HuH-7.5 (cell line): Measurements from ENCODE around the gene SPTY2D1.
"Not testable (repeated sequence)": the region's sequence is repeated elsewhere in the genome, so short reads cannot be mapped to it uniquely, and the experiment has no call there.

Source experiments
- DNase-seq: peaks from one replicate; pipeline ENCODE4 v3.0.0; 2011; ENCODE audit warnings: low spot score

Gene SPTY2D1, protein sequence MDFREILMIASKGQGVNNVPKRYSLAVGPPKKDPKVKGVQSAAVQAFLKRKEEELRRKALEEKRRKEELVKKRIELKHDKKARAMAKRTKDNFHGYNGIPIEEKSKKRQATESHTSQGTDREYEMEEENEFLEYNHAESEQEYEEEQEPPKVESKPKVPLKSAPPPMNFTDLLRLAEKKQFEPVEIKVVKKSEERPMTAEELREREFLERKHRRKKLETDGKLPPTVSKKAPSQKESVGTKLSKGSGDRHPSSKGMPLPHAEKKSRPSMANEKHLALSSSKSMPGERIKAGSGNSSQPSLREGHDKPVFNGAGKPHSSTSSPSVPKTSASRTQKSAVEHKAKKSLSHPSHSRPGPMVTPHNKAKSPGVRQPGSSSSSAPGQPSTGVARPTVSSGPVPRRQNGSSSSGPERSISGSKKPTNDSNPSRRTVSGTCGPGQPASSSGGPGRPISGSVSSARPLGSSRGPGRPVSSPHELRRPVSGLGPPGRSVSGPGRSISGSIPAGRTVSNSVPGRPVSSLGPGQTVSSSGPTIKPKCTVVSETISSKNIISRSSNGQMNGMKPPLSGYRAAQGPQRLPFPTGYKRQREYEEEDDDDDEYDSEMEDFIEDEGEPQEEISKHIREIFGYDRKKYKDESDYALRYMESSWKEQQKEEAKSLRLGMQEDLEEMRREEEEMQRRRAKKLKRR

DNA sequence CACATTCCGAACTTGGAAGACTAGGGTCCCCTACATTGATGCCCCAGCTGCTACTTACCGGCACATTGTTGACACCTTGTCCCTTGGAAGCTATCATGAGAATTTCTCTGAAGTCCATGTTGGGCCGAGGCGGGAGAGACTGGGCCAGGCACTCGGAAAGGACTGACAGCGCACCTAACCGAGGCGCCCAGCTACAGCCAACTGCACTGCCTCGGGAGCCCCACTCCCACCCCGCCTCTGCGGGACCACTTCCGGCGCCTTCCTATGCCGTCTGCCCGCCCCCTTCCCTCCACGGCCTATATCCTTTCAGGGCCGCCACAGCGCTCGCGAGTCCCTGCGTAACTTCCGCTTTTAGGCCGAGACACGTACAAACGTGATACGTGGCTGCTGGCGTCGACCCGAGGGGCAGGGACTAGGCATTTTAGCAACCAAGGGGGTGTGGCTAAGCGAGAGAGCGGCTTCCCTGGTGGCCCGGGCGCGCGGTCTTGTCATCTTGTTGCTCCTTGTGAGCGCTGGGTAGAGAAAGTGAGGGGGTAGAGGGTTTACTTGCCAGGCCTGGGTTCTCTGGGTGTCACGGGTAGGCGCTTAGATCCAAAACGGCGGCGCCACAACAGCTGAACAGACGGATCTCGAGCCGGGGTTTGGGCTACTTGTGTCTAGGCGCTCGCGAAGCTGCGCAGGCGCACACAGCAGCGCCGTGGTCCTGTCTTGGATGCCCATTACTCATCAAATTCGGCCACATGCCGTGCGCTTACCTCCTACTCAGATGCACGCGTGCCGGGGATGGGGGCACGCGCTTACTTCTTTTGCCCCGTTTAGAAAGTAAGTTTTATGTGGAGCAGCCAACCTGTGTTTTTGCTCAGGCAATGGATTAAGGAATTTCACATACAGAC lies at the start of gene SPTY2D1:
Gene SPTY2D1 (minus strand): TSS at position 203 of the 893 bp plus-strand sequence. CDS start 85 bp downstream, at position 118.
- DNase-seq = peak; percentile 68

DNA sequence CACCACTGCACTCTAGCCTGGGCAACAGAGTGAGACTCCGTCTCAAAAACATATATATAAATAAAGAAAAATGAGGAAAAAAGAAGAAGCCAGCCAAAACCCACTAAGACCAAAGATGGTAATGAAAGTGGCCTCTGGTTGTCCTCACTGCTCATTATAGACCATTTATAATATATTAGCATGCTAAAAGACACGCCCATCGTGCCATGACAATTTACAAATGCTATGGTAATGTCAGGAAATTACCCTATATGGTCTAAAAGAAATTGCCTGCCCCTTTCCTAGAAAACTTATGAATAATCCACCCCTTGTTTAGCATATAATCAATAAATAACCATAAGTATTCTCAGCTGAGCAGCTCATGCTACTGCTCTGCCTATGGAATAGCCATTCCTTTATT lies 48.3 kb upstream of the SPTY2D1 start:
- no peak for DNase-seq

DNA sequence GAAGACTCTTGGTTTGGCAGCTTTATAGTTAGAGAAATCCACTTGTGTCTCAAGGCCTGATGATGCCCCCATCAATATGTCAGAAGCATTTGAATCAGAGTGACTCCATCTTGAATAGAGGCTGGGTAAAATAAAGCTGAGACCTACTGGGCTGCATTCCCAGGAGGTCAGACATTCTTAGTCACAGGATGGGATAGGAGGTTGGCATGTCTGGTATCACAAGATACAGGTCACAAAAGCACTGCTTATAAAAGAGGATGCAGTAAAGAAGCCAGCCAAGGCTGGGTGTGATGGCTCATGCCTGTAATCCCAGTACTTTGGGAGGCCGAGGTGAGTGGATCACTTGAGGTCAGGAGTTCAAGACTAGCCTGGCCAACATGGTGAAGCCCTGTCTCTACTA lies 47.8 kb upstream of the SPTY2D1 start:
- not testable (repeated sequence) for DNase-seq

DNA sequence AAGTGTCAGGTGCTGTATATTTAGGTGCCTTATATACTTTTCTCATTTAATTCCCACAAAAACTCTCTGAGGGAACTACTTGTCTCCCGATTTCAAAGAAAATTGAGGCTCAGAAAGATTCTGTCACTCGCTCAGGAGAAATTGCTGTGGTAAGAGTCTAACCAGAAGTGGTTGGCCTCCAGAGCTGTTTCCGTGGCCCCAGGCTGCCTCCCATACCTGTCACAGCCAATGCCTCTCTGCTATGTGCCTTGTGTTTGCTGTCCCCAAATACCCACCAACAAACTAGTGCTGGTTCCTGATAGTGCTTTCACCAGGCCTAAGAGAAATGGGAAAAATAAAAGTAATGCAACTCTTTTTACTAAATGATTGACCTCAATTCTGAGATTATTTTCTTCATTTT lies 43.4 kb upstream of the SPTY2D1 start:
- no peak for DNase-seq

DNA sequence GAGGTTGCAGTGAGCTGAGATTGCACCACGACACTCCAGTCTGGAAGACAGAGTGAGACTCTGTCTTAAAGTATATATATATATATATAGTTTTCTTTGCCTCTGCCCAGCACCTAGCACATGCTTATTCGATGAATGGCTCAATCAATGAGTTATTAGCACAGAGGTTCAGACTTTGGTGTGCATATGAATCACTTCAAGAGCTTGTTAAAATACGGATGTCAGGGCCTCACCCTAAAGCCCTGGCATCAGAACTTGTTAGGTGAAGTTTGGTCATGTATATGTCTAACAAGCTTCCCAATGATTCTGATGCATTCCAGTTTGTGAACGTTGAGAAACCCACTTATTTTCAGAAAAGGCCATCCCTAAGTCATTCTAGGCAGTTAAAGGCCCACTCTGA lies 42.7 kb upstream of the SPTY2D1 start:
- DNase-seq = no peak

DNA sequence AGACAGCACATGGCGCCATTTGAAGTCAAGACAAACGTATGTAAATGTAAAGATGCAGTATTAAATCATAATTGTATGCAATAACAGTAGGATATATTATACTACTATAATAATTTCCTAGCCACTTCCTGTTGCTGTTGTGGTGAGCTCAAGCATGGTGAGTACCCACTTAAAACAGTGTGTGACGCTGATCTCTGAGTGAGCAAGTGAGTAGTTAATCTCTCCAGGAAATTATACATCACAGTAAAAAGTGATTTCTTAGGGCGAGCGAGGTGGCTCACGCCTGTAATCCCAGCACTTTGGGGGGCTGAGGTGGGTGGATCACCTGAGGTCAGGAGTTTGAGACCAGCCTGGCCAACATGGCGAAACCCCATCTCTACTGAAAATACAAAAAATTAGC lies 38.1 kb upstream of the SPTY2D1 start:
- DNase-seq = not testable (repeated sequence)

DNA sequence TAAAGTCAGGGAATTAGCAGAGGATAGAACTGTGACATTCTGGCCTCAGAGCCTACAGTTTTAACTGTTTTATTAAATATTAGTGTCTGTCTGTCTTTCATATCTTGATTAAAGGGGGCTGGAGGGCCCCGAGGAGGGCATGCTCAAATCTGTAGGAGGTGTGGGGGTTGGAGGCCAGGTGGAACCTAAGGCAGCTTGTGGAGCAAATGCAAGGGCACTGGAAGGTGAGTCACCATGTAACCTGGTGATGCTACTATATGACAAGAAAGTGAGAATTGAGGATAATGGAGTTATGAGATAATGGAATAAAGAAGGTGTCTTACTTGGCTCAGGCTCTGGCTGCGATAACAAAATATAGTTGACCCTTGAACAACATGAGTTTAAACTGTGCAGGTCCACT lies 37.1 kb upstream of the SPTY2D1 start:
- no peak for DNase-seq

DNA sequence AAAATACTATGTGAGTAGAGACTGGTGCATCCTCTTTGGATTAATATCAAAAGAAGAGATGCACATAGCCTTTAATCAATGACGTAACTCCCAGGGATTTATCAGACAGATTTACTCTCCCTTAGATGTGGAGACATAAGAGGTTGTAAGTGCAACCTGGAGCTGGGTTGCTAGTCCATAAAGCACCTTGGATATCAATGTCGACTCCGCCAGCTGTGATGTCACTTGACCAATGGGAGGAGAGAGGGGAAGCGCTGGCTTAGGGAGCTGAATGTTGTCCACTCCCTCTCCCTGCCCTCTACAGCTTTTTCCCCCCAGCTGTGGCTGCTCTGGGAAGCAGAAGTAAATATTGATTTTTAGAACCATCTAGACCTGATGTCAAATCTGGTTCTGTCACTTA lies 35.6 kb upstream of the SPTY2D1 start:
- no peak for DNase-seq

DNA sequence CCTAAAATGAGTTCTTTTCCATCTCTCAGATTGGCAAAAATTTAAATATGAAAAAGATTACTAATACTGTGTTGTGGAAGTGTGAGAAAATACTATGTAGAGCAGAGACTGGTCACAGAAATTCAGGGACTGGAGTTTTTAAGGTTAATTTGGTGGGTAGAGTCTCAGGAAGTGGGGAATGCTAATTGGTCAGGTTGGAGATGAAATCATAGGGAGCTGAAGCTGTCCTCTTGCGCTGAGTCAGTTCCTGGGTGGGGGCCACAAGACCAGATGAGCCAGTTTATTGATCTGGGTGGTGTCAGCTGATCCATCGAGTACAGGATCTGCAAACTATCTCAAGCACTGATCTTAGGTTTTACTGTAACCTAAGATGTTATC lies 35.1 kb upstream of the SPTY2D1 start:
- DNase-seq = no peak

DNA sequence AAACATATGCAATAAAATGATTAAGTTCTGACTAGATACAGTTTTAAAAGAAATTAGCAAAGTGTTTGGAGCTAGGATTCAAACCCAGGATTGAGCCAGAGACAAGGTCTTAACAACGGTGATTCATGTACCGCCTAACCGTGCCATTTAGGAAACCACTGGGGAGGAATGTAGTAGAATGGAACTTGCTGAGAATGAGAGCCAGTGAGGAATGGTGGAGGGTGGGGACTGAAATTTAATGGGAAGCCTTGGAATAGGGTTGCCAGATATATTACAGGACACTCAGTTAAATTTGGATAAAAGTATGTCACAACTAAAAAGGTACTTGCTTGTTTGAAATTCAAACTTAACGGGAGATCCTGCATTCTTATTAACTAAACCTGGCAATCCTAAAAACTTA lies 34.0 kb upstream of the SPTY2D1 start:
- DNase-seq = no peak

DNA sequence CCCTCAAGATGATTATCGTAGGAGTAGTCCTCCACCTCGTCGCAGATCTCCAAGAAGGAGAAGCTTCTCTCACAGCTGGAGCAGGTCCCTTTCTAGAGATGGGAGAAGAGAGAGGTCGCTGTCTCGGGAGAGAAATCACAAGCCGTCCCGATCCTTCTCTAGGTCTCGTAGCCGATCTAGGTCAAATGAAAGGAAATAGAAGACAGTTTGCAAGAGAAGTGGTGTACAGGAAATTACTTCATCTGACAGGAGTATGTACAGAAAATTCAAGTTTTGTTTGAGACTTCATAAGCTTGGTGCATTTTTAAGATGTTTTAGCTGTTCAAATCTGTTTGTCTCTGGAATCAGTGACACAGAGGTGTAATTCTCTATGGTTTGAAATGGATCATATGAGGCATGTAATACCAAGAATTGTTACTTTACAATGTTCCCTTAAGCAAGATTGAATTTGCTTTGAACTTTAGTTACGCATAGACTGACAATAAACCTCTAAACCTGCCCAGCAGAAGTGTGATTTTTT lies 31.3 kb upstream of the SPTY2D1 start:
- DNase-seq = not testable (repeated sequence)

DNA sequence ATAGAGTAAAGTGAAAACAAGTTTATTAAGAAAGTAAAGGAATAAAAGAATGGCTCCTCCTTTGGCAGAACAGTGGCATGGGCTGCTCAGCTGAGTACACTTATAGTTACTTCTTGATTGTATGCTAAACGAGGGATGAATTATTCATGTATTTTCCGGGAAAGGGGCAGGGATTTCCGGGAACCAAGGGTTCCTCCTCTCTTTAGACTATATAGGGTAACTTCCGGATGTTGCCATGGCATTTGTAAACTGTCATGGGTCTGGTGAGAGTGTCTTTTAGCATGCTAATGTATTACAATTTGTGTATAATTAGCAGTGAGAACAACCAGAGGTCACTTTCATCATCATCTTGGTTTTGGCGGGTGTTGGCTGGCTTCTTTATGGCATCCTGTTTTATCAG lies 23.5 kb upstream of the SPTY2D1 start:
- no peak for DNase-seq

DNA sequence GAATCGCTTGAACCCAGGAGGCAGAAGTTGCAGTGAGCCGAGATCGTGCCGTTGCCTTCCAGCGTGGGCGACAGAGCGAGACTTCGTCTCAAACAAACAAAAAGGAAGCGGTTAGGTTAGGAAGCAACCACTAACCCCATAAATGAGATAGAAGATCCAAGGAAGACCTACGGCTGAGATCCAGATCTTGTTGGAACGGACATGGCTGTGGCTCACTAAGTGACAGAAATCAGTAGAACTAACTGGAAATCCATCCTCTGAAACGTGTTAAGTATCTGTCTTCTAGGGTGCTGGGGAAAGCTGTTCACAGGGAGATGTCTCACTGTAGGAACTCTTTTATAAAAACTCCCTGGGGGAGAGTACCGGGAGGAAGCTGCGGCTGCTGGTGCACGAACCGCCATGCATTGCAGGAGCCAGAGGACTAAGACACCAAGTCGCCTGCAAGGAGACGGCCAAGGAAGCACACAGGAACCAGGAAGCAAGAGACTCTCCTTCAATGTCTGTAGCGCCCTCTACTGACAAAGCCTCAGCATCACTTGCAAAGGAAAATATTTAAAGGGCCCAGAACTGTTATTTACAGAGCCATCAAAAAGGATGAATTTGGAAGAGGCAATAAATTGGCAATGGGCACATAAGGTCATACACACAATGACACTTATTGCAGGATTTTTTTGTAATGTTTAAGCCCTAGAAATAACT lies 16.9 kb upstream of the SPTY2D1 start:
- no peak for DNase-seq

DNA sequence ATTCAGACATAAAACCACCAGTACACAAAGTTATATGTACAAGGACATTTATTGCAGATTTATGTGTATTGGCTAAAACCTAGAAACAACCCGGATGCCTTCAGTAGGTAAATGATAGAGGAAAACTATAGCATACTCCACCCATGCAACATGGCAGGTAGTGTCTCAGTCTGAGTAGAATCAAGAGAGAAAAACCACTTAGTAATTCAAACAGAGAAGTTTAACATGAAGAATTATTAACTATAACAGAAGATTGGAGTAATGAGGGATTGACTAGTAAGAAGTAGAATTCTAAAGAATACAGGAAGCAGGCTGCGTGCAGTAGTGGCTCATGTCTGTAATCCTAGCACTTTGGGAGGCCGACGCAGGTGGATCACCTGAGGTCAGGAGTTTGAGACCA lies 16.2 kb upstream of the SPTY2D1 start:
- DNase-seq = no peak

DNA sequence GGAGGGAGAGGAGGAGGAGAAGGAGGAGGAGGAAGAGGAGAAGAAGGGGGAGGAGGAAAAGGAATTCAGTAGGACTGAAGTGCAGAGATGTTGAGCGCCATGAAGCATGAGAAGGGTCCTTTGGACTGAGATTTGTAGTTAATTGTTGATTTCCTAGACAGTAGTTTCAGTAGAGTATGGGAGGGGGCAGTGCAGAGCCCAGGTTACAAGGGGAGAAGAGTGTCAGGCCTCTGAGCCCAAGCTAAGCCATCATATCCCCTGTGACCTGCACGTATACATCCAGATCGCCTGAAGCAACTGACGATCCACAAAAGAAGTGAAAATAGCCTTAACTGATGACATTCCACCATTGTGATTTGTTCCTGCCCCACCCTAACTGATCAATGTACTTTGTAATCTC lies 8.9 kb upstream of the SPTY2D1 start:
- not testable (repeated sequence) for DNase-seq

DNA sequence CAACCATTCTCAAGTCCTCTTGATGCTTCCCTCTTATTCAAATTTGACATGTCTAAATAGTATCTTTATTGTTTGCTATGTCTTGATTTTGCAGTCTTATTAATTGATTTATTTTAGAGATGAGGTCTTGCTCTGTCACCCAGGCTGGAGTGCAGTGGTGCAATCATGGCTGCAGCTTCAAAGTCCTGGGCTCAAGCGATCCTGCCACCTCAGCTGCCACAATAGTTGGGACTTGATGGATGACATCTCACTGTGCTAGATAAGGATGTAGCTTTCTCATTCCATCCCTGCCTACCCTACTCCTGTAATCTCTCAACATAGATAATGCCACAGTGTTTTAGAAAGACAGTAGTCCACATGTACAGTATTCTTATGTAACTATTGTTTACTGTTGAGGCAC lies 7.5 kb upstream of the SPTY2D1 start:
- DNase-seq = no peak

DNA sequence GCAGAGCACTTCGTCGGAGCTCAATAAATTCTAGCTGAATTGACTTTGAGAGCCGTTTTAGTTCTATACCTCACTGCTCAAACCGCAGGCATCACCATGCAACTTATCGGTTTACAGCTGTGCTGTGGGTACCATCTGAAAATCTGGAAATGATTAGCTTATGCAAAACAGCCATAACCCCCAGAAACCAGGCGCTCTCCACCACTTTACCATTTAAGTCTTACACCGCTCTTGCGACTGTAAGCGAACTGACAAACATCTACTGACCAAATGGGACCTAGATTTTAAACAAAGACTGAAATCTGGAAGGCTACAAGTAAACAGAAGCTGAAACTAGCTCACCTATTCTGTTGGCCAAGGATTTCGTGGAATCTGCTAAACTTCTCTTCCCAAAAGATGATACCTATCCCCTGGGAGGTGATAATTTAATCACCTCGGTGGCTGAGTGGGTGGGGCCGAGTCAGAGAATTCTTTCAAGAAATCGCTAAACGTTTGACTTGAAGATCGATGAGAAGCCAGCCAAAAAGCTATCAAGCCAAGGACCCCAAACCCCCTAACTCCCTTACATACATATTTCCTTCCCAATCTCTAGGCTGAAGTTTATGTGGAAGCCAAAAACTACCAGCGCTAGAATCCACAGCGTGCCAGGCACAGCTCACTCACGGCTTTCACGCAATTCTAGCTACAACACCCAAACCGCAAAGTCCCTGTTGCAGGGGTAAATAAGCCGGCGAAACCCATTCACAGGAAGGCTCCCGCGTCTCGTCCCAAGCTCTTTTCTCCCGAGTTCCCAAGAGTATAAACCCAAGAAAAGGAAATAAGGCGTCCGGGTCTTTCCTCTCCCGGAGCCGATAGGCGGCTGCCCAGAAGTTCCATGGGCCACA lies 644 bp downstream of the SPTY2D1 start:
- DNase-seq = no peak

DNA sequence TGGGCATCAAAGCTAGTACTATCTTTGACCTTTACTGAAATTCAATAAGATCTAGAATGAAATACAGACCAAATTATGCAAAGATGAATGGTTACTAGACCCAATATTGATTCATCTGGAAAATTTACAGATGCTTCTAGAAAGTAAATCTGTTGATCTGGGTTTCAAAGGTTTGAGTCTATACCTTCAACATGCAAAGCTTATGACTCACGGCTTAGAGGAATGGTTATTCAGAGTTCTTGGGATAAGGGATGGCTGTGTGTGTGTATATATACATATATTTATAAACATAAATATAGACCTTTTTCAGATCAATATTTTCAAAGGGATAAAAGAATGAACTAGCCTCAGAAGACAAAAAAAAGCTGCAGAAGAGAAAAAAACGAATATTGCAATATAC lies 1.3 kb downstream of the SPTY2D1 start:
- no peak for DNase-seq

DNA sequence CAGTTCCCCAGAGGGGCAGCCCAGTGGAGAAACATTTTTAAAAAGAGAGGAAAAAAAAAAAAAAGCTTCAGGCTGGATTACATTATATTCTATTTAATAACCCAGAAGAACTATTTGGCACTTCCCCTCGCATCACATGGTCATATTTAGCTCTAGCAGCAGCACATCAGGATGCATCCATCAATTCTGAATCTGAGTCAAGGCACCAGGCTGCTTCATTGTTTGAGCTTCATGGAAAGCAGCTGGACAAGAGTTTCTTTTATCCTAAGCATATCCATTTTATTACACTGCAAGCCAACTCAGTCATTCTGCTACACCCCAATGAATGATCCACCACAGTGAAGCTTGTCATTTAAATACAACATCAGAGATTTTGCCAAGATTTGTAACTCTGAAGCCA lies 10.0 kb downstream of the SPTY2D1 start:
- no peak for DNase-seq

DNA sequence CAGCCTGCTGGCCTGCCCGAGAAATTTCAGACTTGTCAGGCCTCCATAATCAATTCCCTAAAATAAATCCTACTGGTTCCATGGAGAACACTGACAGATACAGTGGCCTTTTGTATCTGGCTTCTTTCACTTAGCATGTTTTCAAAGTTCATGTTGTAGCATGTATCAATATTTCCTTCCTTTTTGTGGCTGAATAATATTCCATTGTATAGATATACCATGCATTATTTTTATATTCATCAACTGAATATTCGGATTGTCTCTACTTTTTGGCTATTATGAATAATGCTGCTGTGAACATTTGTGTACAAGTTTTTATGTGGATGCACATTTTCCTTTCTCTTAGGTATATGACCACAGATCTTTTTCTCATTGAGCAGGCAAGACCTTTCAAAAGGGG lies 10.4 kb downstream of the SPTY2D1 start:
- DNase-seq = no peak
